Natural killer cell (primary cell): Measurements from ENCODE around the gene SP3. TPM values are rescaled to one million over a fixed set of nuclear protein-coding genes. Genes with fewer than 3 reads are reported as not detected.

Experiments used
- ATAC-seq, 3 donors: fragments of 150-1000 bp in 2 of 3; fragments of 200-7000 bp in 1 of 3; cut with Tn5 transposase; 1 replicate in 1 of 3; 2 replicates in 2 of 3; pipeline ENCODE4 v1.10.0; 2021; ENCODE audit warnings: mild to moderate bottlenecking in 2 of 3, moderate library complexity in 2 of 3
- DNase-seq, 2 donors: peaks; one replicate each; pipeline versions ENCODE4 v3.0.0 to v3.0.0-alpha.2; 2013 to 2021; ENCODE audit warnings: mixed read lengths in 1 of 2
- H3K27ac ChIP-seq: one replicate; pipeline ENCODE4 v1.5.1; 2013; ENCODE audit warnings: mild to moderate bottlenecking, low read length
- H3K27me3 ChIP-seq: one replicate; pipeline ENCODE4 v1.6.1; 2013; ENCODE audit warnings: low read length; ENCODE audit not compliant: control insufficient read depth, insufficient read depth
- H3K36me3 ChIP-seq: one replicate; pipeline ENCODE4 v1.6.1; 2013; ENCODE audit warnings: low read length; ENCODE audit not compliant: control insufficient read depth, insufficient read depth
- H3K4me1 ChIP-seq: one replicate; pipeline ENCODE4 v1.6.1; 2013; ENCODE audit warnings: low read length; ENCODE audit not compliant: control insufficient read depth, insufficient read depth
- H3K4me3 ChIP-seq: one replicate; pipeline ENCODE4 v1.5.1; 2013; ENCODE audit warnings: low read length
- H3K9me3 ChIP-seq: one replicate; pipeline ENCODE4 v1.6.1; 2013; ENCODE audit warnings: low read length; ENCODE audit not compliant: control insufficient read depth, insufficient read depth
- H3K27ac Mint-ChIP-seq, 2 donors: one replicate each; pipeline ENCODE4 v1.8.0; 2022; ENCODE audit warnings: mild to moderate bottlenecking in 2 of 2, mixed read lengths in 2 of 2, moderate library complexity in 1 of 2
- H3K27me3 Mint-ChIP-seq, 2 donors: one replicate each; pipeline ENCODE4 v1.8.0; 2022; ENCODE audit warnings: low read depth in 2 of 2, mixed read lengths in 2 of 2
- H3K36me3 Mint-ChIP-seq: one replicate; pipeline ENCODE4 v1.8.0; 2022; ENCODE audit warnings: mixed read lengths
- H3K4me1 Mint-ChIP-seq, 2 donors: one replicate each; pipeline ENCODE4 v1.8.0; 2022; ENCODE audit warnings: mixed read lengths in 2 of 2
- H3K4me3 Mint-ChIP-seq: one replicate; pipeline ENCODE4 v1.8.0; 2022; ENCODE audit warnings: mild to moderate bottlenecking, moderate library complexity, mixed read lengths
- H3K9me3 Mint-ChIP-seq, 2 donors: one replicate each; pipeline ENCODE4 v1.8.0; 2022; ENCODE audit warnings: mixed read lengths in 2 of 2
- WGBS: methylation state at CpG from one replicate; pipeline ENCODE4 v1.1.7; 2013; ENCODE audit warnings: missing lambda C conversion rate; ENCODE audit not compliant: insufficient coverage; 5-methylcytosine and 5-hydroxymethylcytosine counted together
- intact Hi-C: fragments of 100-400 bp; cut with micrococcal nuclease; formaldehyde crosslinking; loops from one replicate; pipeline ENCODE4 v1.14.2; 2022
- total RNA-seq, 4 donors: library from RNA; stranded (reverse); fragments of 120-200 nt in 1 of 4; gene quantifications; one replicate each; pipeline versions ENCODE4 v1.2.3 to v1.2.4, GENCODE V29; 2013 to 2022
- TF ChIP-seq, protein P1 (sequence below): fragments of 200-600 bp; IDR thresholded peaks from one replicate; pipeline ENCODE4 v1.8.0; 2022; ENCODE audit warnings: antibody characterized with exemption

SP3 gene
- total RNA-seq, 3 donors from 2014 or later (not counting 1 experiment from before 2014, with no cell fraction given): 179 to 200 (median 188) TPM

DNA sequence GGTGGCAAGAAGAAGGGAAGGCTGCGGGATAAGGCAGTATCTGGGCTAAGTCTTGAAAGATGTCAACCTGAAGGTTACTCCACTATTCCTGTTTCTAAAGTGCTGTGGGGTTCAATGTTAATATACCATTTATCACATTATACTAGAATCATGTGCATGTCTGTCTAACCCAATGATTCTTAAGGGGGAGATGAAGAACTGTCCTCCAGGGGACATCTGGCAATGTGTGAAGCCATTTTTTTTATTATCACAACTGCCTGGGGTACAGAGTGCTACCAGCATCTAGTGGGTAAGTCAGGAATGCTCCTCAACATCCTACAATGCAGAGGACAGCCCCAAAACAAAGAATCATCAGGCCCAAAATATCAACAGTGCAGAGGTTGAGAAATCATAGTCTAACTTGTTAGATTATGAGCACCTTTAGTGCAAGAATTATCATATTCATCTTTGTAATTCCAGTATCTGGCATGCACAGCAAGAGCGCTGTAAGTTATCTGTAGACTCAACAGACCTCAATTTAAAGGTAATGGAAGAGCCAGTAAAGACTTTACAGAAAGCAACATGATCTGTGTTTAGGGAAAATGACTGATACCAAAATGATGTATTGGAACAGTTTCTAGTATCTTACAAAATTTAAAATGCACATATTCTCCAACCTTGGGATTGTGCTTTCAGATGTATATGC is 26.3 kb downstream of the SP3 start:
- Mint-ChIP-seq H3K4me3 (peak overlapping the region; percentile 43), H3K4me1 (peaks cover 51 to 54% of the 10 kb centered on the region in 2 donors), H3K36me3 (no peaks in the 10 kb centered on the region), H3K27ac (peak overlapping the region in 1 of 2 donors; percentile 23), H3K27me3 (no peaks in the 10 kb centered on the region), H3K9me3 (no peaks in the 10 kb centered on the region)
- intact Hi-C loops: no loop called here
- no peak overlapping the region for H3K4me3 ChIP-seq
- no peaks in the 10 kb centered on the region for H3K27me3 ChIP-seq
- H3K9me3 ChIP-seq: no peaks in the 10 kb centered on the region
- TF ChIP-seq, protein P1, sequence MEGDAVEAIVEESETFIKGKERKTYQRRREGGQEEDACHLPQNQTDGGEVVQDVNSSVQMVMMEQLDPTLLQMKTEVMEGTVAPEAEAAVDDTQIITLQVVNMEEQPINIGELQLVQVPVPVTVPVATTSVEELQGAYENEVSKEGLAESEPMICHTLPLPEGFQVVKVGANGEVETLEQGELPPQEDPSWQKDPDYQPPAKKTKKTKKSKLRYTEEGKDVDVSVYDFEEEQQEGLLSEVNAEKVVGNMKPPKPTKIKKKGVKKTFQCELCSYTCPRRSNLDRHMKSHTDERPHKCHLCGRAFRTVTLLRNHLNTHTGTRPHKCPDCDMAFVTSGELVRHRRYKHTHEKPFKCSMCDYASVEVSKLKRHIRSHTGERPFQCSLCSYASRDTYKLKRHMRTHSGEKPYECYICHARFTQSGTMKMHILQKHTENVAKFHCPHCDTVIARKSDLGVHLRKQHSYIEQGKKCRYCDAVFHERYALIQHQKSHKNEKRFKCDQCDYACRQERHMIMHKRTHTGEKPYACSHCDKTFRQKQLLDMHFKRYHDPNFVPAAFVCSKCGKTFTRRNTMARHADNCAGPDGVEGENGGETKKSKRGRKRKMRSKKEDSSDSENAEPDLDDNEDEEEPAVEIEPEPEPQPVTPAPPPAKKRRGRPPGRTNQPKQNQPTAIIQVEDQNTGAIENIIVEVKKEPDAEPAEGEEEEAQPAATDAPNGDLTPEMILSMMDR: no peak
- no peak overlapping the region for H3K27ac ChIP-seq
- no peak for DNase-seq
- peaks cover 4% of the 10 kb centered on the region for H3K36me3 ChIP-seq
- H3K4me1 ChIP-seq: peaks cover 28% of the 10 kb centered on the region
- WGBS: 100% methylated on average over 1 of the region's 2 CpGs
- no peak for ATAC-seq

DNA sequence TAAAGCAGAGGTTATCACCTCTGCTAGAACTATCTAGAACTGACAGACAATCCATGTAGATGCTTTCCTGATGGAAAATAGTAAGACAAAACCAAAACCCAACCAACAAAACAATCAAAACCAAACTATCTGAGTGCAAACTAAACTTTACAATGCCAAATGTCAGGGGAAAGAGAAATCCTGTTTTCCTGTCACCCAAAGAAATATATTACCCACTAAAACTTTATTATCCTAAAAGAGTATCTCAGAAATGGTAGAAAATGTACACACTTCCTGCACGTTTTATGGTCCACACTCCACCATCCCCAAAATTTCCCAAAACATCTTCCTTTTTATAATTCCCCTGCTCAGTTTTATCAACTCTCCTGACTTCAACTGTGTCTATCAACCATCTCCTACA is 29.9 kb downstream of the SP3 start:
- ATAC-seq: no peak
- Histone ChIP-seq H3K4me1 (peaks cover 25% of the 10 kb centered on the region), H3K36me3 (peaks cover 8% of the 10 kb centered on the region), H3K27ac (no peak overlapping the region), H3K9me3 (no peaks in the 10 kb centered on the region), H3K4me3 (no peak overlapping the region), H3K27me3 (no peaks in the 10 kb centered on the region)
- Mint-ChIP-seq H3K27me3 (no peaks in the 10 kb centered on the region), H3K9me3 (no peaks in the 10 kb centered on the region), H3K4me3 (no peak overlapping the region), H3K27ac (no peak overlapping the region), H3K36me3 (no peaks in the 10 kb centered on the region), H3K4me1 (peaks cover 28 to 37% of the 10 kb centered on the region in 2 donors)
- 60% methylated on average over 1 of the region's 1 CpG for WGBS
- intact Hi-C loops: no loop called here
- DNase-seq: no peak
- TF ChIP-seq, protein P1: no peak

DNA sequence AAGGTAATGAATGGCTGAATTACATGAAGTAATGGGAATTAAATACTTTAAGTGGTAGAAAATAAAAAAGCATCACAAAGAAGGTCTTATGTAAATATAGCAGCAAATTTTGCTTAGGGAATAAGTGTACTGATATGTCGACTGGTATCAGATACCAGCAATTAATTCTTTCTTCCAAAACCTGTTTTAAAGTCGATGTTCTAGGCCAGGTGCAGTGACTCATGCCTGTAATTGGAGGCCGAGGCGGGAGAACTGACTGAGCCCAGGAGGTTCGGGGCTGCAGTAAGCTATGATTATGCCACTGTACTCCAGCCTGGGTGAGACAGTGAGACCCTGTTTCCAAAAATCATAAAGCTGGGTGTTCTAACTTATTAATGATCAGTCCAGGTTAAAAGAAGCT is 30.3 kb downstream of the SP3 start:
- ATAC-seq: no peak
- no peak overlapping the region for H3K27ac ChIP-seq

More for the DNA sequence above, 30.3 kb downstream of the SP3 start:
- Mint-ChIP-seq H3K27ac (no peak overlapping the region), H3K4me3 (no peak overlapping the region), H3K4me1 (peaks cover 29 to 37% of the 10 kb centered on the region in 2 donors), H3K27me3 (no peaks in the 10 kb centered on the region), H3K36me3 (no peaks in the 10 kb centered on the region), H3K9me3 (no peaks in the 10 kb centered on the region)
- Histone ChIP-seq H3K9me3 (no peaks in the 10 kb centered on the region), H3K4me3 (no peak overlapping the region), H3K36me3 (peaks cover 8% of the 10 kb centered on the region), H3K4me1 (peaks cover 21% of the 10 kb centered on the region), H3K27me3 (no peaks in the 10 kb centered on the region)
- WGBS: 84% methylated on average over 4 of the region's 5 CpGs
- TF ChIP-seq, protein P1: no peak
- DNase-seq: no peak
- intact Hi-C loops: no loop called here
